Skeletal muscle tissue (tissue), 4 donors: ENCODE data around the gene MAGEB3. TPM values are rescaled to one million over a fixed set of nuclear protein-coding genes. Genes with fewer than 3 reads are reported as not detected.

ENCODE experiments used
- H3K27ac ChIP-seq: one replicate; pipeline ENCODE4 v1.7.0; 2013; ENCODE audit warnings: mild to moderate bottlenecking, low read depth, low read length, inconsistent platforms
- H3K27me3 ChIP-seq, 3 donors: one replicate each; pipeline ENCODE4 v1.7.0; 2013; ENCODE audit warnings: low read length in 3 of 3; ENCODE audit not compliant: control insufficient read depth in 3 of 3, insufficient read depth in 3 of 3
- H3K36me3 ChIP-seq, 3 donors: one replicate each; pipeline ENCODE4 v1.7.0; 2013; ENCODE audit warnings: low read length in 3 of 3; ENCODE audit not compliant: control insufficient read depth in 3 of 3, insufficient read depth in 3 of 3
- H3K4me1 ChIP-seq, 3 donors: one replicate each; pipeline ENCODE4 v1.7.0; 2013; ENCODE audit warnings: low read length in 3 of 3, mild to moderate bottlenecking in 3 of 3; ENCODE audit not compliant: control insufficient read depth in 3 of 3, insufficient read depth in 3 of 3
- H3K4me3 ChIP-seq, 3 donors: one replicate each; pipeline ENCODE4 v1.7.0; 2013; ENCODE audit warnings: low read length in 3 of 3
- H3K9ac ChIP-seq, 3 donors: one replicate each; pipeline ENCODE4 v1.7.0; 2013; ENCODE audit warnings: low read length in 3 of 3, mild to moderate bottlenecking in 3 of 3, moderate library complexity in 2 of 3, low read depth in 1 of 3
- H3K9me3 ChIP-seq, 3 donors: one replicate each; pipeline ENCODE4 v1.7.0; 2013; ENCODE audit warnings: low read length in 3 of 3; ENCODE audit not compliant: control insufficient read depth in 3 of 3
- total RNA-seq: library from RNA; depleted of rRNA; stranded (reverse); fragments of >200 nt; gene quantifications from one replicate; pipeline ENCODE4 v1.2.3, GENCODE V29; 2014
- donor health status: Osteomylitis.

The MAGEB3 gene
- total RNA-seq, 1 donor from 2014 or later = not detected

GRCh38 chrX:30220661-30221060 lies 9.8 kb upstream of the MAGEB3 start:
- Histone ChIP-seq H3K9me3 (no peaks in the 10 kb centered on the region), H3K36me3 (no peaks in the 10 kb centered on the region), H3K4me1 (no peaks in the 10 kb centered on the region), H3K4me3 (no peak overlapping the region), H3K27me3 (no peaks in the 10 kb centered on the region), H3K9ac (no peak overlapping the region), H3K27ac (no peak overlapping the region)

- no peaks in the 10 kb centered on the region for H3K9me3 ChIP-seq
- H3K4me1 ChIP-seq = no peaks in the 10 kb centered on the region
- H3K36me3 ChIP-seq = no peaks in the 10 kb centered on the region
- H3K9ac ChIP-seq = no peak overlapping the region
- H3K27ac ChIP-seq = no peak overlapping the region
- no peaks in the 10 kb centered on the region for H3K27me3 ChIP-seq
- H3K4me3 ChIP-seq = no peak overlapping the region
Measured at GRCh38 chrX:30224536-30224935, 5.9 kb upstream of the MAGEB3 start.

GRCh38 chrX:30228526-30228925 lies 1.9 kb upstream of the MAGEB3 start:
- Histone ChIP-seq H3K4me3 (no peak overlapping the region), H3K36me3 (no peaks in the 10 kb centered on the region), H3K9ac (no peak overlapping the region), H3K4me1 (no peaks in the 10 kb centered on the region), H3K27ac (no peak overlapping the region), H3K27me3 (no peaks in the 10 kb centered on the region), H3K9me3 (no peaks in the 10 kb centered on the region)

- H3K4me3 ChIP-seq = no peak within 1 kb of the TSS
- H3K9ac ChIP-seq = no peak within 1 kb of the TSS
- no peaks in the 10 kb centered on the region for H3K36me3 ChIP-seq
- no peaks in the 10 kb centered on the region for H3K9me3 ChIP-seq
- H3K4me1 ChIP-seq = no peaks in the 10 kb centered on the region
- no peaks in the 10 kb centered on the region for H3K27me3 ChIP-seq
- H3K27ac ChIP-seq = no peak within 1 kb of the TSS
Measured at GRCh38 chrX:30241724-30242415, 11.4 kb downstream of the MAGEB3 start, which contains the start of gene MAGEB4. MAGEB4 (plus strand) TSS chrX:30242000; CDS start chrX:30242136, 136 bp downstream.

- Histone ChIP-seq H3K4me1 (no peaks in the 10 kb centered on the region), H3K4me3 (no peak within 1 kb of the TSS)
Measured at GRCh38 chrX:30246769-30247489, 16.5 kb downstream of the MAGEB3 start, which contains the start of gene MAGEB1. MAGEB1 (plus strand) TSS chrX:30247146; CDS start chrX:30250494, 3,348 bp downstream.

GRCh38 chrX:30248854-30249253 lies 18.4 kb downstream of the MAGEB3 start:
- H3K9me3 ChIP-seq = no peaks in the 10 kb centered on the region
- no peaks in the 10 kb centered on the region for H3K4me1 ChIP-seq
- H3K9ac ChIP-seq = no peak overlapping the region
- no peaks in the 10 kb centered on the region for H3K36me3 ChIP-seq
- no peak overlapping the region for H3K27ac ChIP-seq
- H3K4me3 ChIP-seq = no peak overlapping the region
- no peaks in the 10 kb centered on the region for H3K27me3 ChIP-seq

More at GRCh38 chrX:30246769-30247489, 16.5 kb downstream of the MAGEB3 start, which contains the start of gene MAGEB1:
- Histone ChIP-seq H3K36me3 (no peaks in the 10 kb centered on the region), H3K9ac (no peak within 1 kb of the TSS), H3K9me3 (no peaks in the 10 kb centered on the region), H3K27me3 (no peaks in the 10 kb centered on the region), H3K27ac (no peak within 1 kb of the TSS)

- no peaks in the 10 kb centered on the region for H3K36me3 ChIP-seq
- H3K4me3 ChIP-seq = no peak overlapping the region
- no peak overlapping the region for H3K27ac ChIP-seq
- no peak overlapping the region for H3K9ac ChIP-seq
- H3K9me3 ChIP-seq = no peaks in the 10 kb centered on the region
- no peaks in the 10 kb centered on the region for H3K27me3 ChIP-seq
- H3K4me1 ChIP-seq = no peaks in the 10 kb centered on the region
Measured at GRCh38 chrX:30253257-30253656, 22.8 kb downstream of the MAGEB3 start.

GRCh38 chrX:30259927-30260326 lies 29.5 kb downstream of the MAGEB3 start:
- peaks cover 0 to under 1% (median 0%) of the 10 kb centered on the region in 3 donors for H3K27me3 ChIP-seq
- no peaks in the 10 kb centered on the region for H3K9me3 ChIP-seq
- no peak overlapping the region for H3K27ac ChIP-seq
- H3K4me3 ChIP-seq = no peak overlapping the region
- no peak overlapping the region for H3K9ac ChIP-seq
- H3K36me3 ChIP-seq = no peaks in the 10 kb centered on the region
- no peaks in the 10 kb centered on the region for H3K4me1 ChIP-seq

- Histone ChIP-seq H3K36me3 (no peaks in the 10 kb centered on the region), H3K9ac (no peak overlapping the region), H3K9me3 (no peaks in the 10 kb centered on the region), H3K27me3 (peaks cover 0 to 3% (median 0%) of the 10 kb centered on the region in 3 donors), H3K27ac (no peak overlapping the region), H3K4me1 (no peaks in the 10 kb centered on the region), H3K4me3 (no peak overlapping the region)
Measured at GRCh38 chrX:30261012-30261411, 30.6 kb downstream of the MAGEB3 start.

GRCh38 chrX:30262763-30263162 lies 32.3 kb downstream of the MAGEB3 start:
- Histone ChIP-seq H3K9ac (no peak overlapping the region), H3K27ac (no peak overlapping the region), H3K27me3 (peaks cover 0 to 3% (median 0%) of the 10 kb centered on the region in 3 donors), H3K4me1 (no peaks in the 10 kb centered on the region), H3K36me3 (no peaks in the 10 kb centered on the region), H3K4me3 (no peak overlapping the region), H3K9me3 (no peaks in the 10 kb centered on the region)
